Hindlimb muscle (tissue), 1 donor: Measurements from ENCODE around the gene RNASE3. TPM values are rescaled to one million over a fixed set of nuclear protein-coding genes. Genes with fewer than 3 reads are reported as not detected.
"Not testable (repeated sequence)": the region's sequence is repeated elsewhere in the genome, so short reads cannot be mapped to it uniquely, and the experiment has no call there.

ENCODE experiments used
- DNase-seq: peaks from one replicate; pipeline ENCODE4 v3.0.0-alpha.2; 2013
- polyA plus RNA-seq: library from polyadenylated mRNA; unstranded; fragments of 120-200 nt; gene quantifications from one replicate; pipeline ENCODE4 v1.2.1, GENCODE V29; 2013; ENCODE audit not compliant: insufficient read length

The RNASE3 gene
- polyA plus RNA-seq = 0.27 TPM

GRCh38 chr14:20891126-20891825, at the start of gene RNASE3:
Gene RNASE3 (plus strand): TSS chr14:20891385. CDS start chr14:20891687, 302 bp downstream.
- DNase-seq = not testable (repeated sequence)

DNA sequence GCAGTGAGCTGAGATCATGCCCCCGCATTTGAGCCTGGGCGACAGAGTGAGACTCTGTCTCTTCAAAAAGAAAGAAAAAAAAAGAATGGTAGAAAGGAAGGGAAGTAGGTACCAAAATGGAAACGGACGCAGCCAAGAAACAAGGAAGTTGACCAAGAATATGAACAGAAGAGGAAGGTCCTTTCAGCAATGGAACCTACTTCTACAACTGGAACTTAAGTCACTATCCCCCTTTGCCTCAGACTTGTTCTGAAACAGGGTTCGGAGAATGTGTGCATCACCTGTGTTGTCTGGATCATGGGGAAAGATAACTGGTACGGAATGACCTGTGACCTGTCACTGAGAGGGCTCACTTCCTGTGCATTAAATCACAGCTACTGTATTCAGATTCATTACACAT, 44.6 kb upstream of the RNASE3 start:
- DNase-seq = no peak

GRCh38 chr14:20848316-20848954, 42.8 kb upstream of the RNASE3 start:
- no peak for DNase-seq

- DNase-seq = no peak
These were observed 42.1 kb upstream of the RNASE3 start for GRCh38 chr14:20848955-20849570.

DNA sequence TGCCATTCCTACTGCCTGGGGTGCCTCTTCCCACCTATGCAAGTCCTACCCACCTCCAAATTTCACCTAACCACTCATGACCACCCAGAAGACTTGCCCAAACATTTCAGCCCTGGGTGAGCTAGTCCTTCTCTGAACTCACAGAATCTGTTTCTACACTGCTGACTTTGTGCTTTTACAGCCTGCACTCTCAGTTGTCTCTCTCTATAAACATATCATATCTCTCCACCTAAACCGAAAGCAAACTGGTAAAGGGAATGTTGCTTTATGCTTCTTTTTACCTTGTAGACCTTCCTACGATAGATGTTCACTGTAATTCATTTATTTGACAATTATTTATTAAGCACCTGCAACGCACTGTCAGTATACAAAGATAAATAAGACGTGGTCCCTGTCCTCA, 38.1 kb upstream of the RNASE3 start:
- no peak for DNase-seq

DNA sequence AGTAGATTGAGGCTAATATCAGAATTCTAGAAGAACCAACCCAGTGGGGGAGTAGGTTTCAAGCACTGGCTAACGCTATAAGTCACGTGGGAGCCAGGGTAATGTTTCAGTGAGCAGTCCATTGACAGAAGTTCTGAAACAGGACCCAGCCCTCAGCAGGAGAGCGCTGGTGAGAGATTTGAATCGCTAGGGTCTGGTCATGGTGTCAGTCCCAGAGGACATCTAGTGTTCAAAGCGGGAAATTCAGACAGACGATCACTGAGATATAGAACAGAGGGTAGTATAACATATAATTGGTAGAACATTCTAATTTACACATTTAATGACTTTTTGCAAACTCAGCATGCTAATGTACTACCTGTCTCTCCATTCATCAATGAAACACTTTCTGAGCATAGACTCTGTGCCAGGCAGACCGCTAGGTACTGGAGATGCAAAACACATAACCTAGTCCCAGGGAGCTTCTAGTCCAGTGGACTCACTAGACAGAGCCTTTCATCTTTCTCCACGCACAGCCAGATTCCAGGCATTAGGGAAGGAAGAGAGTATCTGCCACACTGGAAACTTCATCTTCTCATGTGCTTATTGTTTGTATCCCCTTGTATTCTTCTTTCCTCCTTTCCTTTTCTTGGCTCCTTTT, 35.4 kb upstream of the RNASE3 start:
- DNase-seq = no peak

DNA sequence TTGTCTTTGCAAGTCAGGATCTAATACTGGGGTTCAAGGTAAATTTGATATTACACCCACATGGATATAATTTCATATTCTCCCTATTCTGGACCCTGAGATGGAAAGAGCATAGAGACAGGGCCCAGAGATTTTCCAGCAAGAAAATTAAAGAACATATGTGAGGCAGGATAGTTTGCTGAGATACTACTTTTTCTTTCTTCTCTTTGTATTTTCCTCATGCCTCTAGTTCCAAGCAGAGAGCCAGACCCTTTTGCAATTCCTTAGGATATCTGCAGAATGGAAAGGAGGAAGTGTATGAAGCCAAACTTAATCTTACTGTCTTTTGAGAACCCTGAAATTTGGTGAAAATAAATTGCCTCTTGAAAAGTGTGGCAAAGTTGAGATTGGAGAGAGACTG, 34.0 kb upstream of the RNASE3 start:
- no peak for DNase-seq

DNA sequence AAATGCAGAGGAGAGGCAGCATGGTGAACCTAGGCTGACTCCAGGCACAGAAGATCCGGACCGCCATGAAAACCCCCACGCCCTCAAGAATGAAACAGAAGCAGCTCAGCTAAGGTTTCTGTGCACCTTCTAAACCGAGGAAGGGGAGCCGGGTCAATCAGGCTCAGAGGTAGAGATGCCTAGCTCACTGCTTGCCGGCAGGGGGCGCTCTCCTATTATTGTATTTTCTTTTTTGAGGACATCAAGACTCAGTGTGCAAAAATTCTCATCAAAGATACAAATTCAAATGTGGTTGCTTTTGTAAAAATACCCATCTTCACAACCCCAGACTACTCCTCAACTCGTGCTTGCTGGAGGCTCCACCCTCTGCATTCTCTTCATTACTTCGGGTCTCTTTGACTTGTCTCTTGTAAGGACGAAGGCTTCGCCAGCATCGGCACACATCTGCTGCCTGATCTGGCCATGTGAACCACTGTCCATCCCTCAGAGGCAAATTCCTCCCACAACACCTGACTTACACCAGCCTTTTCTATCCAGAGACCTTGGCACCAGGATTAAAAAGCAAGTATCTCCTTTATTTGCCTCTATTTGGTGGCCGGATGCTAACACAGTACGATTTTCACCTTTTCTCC, 33.4 kb upstream of the RNASE3 start:
- DNase-seq = peak; percentile 53

DNA sequence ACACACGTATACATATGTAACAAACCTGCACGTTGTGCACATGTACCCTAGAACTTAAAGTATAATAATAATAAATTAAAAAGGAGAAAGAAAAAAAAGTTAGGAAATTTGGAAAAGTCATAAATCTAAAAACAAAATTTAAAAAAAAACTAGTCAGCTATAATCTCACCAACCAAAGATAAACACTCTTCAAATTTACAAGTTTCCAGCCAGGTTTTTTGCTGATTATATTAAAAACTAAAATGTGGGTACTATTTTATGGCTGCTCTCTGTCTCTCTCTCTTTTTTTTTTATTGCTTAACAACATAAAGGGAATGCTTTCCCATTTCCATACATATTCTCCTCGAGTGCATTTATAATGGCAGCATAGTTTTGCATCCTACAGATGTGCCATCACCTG, 25.0 kb upstream of the RNASE3 start:
- DNase-seq = no peak

- DNase-seq = no peak
These were observed 24.2 kb upstream of the RNASE3 start for GRCh38 chr14:20866963-20867362.

- peak; percentile 50 for DNase-seq
These were observed 17.6 kb upstream of the RNASE3 start for GRCh38 chr14:20873370-20874177.

DNA sequence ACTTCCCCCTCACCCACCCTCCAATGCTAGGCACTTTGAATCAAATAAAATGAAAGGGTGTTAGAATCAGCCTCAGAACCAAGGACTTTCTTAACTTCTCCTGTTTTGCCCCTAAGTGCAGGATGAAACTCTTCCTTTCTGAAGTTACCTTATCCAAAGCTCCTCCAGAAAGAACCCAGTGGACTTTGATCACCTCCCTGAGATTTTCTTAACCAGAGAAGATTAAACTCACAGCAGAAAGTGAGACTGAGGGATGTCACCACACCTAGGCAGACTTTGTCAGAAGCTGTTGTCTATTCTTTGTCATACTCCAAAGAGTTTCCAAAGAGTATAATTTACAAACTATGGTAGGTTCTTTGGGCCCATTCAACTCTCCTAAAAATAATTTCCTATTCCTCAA, 14.2 kb upstream of the RNASE3 start:
- DNase-seq = no peak

DNA sequence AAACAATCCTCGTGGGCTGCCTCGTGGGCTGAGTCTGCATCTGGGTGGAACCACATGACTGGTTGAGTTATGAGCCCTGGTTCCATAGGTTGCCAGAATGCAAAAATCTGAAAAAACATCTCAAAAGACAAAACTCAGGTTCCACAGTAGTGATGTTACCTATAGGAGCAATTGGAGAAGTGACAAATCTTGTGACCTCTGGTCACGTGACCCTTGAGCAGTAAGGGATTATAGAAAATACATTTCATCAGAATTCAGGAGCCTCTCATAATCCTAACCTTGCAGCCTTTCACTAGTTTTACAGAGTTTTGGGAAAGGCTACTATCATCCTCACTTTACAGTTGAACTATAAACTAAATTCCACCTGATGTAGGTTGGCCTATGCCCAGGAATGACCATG, 12.5 kb upstream of the RNASE3 start:
- no peak for DNase-seq

GRCh38 chr14:20881229-20881628, 10.0 kb upstream of the RNASE3 start:
- not testable (repeated sequence) for DNase-seq

DNA sequence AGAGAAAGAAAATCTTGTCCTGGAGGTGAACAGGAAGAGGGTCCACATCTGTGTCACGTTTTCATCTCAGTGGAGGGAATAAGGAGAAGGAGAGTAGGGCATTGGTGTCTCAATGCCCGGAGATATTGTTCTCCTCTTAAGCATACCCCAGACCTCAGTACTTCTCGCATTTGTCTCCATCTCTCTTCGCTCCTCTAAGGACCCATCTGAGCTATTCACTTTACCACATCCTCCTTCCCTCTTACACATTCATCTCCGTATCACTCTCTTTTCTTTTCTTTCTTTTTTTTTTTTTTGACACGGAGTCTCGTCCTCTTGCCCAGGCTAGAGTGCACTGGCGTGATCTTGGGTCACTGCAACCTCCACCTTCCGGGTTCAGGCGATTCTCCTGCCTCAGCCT, 8.4 kb upstream of the RNASE3 start:
- DNase-seq = not testable (repeated sequence)

GRCh38 chr14:20888411-20888810, 2.8 kb upstream of the RNASE3 start:
- not testable (repeated sequence) for DNase-seq

DNA sequence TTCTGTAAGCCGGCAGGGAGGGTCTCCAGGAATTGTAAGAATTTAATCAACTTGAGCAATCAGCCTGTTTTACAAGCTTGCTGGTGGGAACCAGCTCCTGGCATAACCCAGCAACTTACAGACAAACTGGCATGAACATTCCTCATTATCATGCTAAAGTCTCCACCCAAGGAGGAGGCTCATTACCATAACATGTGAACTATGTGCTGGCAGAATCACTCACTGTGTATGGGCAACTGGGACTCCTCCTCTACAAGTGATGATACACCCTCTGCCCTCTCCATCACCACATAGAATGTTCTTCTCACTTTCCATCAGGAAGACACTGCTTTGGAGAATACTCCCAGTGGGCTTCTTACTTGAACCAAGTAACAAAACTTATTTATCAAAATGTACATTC, 4.1 kb downstream of the RNASE3 start:
- not testable (repeated sequence) for DNase-seq

- no peak for DNase-seq
These were observed 13.3 kb downstream of the RNASE3 start for GRCh38 chr14:20904393-20905029.

- no peak for DNase-seq
These were observed 14.5 kb downstream of the RNASE3 start for GRCh38 chr14:20905676-20906075.

DNA sequence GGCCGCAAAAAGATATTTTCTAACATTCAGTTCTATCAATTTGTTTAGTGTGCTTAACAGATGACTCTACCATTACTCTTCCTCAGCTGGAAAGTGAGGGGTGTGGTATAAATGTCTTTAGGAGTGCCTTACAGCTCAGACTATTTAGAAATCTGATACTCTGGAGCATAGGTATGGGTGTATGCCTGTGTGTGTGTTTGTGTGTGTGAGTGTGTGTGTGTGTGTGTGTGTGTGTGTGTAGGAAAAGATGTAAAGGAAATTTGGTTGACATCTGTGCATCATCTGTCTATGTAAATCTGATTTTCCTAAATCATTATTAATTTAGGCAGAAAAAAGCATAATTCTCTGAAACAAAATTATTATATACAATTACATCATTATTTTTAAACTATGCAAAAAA, 16.0 kb downstream of the RNASE3 start:
- DNase-seq = no peak

- DNase-seq = not testable (repeated sequence)
These were observed 19.6 kb downstream of the RNASE3 start for GRCh38 chr14:20910822-20911221.
